Stomach (tissue), 4 donors: Measurements from ENCODE around the gene AGPS.

Experiments
- POLR2AphosphoS5 ChIP-seq, 3 donors: sonication (generic); formaldehyde crosslinking; IDR thresholded peaks; one replicate each; pipeline ENCODE4 v1.6.1; 2016; ENCODE audit warnings: antibody characterized with exemption in 3 of 3
- TF ChIP-seq, protein P1 (sequence below), 7 experiments: fragments of 450-650 bp in 4 of 7; fragments of 200-600 bp in 3 of 7; sonication (generic) in 3 of 7; IDR thresholded peaks; one replicate each; pipeline ENCODE4 v1.5.1; 2016 to 2019; ENCODE audit warnings: antibody characterized with exemption in 7 of 7, control low read depth in 2 of 7, mild to moderate bottlenecking in 1 of 7

DNA sequence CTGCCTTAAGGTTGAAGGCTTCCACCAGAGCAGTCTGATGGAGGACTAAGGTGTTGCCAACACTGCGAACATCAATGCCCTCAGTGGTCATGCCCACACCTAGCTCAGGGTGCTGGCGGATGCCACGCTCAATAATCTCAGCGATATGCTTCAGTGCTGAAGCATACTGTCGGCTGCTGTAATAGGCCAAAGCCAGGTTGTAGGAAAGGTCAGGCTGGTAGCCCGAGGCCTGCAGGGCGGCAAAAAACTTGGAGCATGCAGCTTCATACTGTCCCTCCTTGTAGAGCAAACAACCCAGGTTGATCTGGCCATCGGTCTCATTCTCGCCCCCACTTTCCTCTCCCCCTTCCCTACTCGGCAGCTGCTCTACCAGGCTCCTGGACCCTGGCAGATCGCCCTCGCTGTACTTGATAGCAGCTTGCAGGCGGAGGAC lies 159.4 kb downstream of the AGPS start:
- TF ChIP-seq, protein P1, sequence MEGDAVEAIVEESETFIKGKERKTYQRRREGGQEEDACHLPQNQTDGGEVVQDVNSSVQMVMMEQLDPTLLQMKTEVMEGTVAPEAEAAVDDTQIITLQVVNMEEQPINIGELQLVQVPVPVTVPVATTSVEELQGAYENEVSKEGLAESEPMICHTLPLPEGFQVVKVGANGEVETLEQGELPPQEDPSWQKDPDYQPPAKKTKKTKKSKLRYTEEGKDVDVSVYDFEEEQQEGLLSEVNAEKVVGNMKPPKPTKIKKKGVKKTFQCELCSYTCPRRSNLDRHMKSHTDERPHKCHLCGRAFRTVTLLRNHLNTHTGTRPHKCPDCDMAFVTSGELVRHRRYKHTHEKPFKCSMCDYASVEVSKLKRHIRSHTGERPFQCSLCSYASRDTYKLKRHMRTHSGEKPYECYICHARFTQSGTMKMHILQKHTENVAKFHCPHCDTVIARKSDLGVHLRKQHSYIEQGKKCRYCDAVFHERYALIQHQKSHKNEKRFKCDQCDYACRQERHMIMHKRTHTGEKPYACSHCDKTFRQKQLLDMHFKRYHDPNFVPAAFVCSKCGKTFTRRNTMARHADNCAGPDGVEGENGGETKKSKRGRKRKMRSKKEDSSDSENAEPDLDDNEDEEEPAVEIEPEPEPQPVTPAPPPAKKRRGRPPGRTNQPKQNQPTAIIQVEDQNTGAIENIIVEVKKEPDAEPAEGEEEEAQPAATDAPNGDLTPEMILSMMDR (IDR thresholded peaks at IDR 0.05): no peak
- TF ChIP-seq POLR2AphosphoS5 (IDR thresholded peaks at IDR 0.05): no peak
